HepG2 (cell line): ENCODE results near the gene NDOR1. TPM values are rescaled to one million over a fixed set of nuclear protein-coding genes. Genes with fewer than 3 reads are reported as not detected.

Experiments
- ATF7 ChIP-seq, 2 experiments: fragments of 450-650 bp in 1 of 2; sonication (generic) in 1 of 2; formaldehyde crosslinking in 1 of 2; IDR thresholded peaks; 2 replicates each; pipeline versions ENCODE4 v1.4.0 to v1.6.1; 2016 to 2020; ENCODE audit warnings: antibody characterized with exemption in 1 of 2, mild to moderate bottlenecking in 1 of 2, missing genetic modification reagents in 1 of 2
- EED ChIP-seq: sonication (generic); formaldehyde crosslinking; IDR thresholded peaks from 2 replicates; pipeline ENCODE4 v1.5.0; 2020; ENCODE audit warnings: mild to moderate bottlenecking, missing genetic modification reagents
- JARID2 ChIP-seq: sonication (generic); formaldehyde crosslinking; IDR thresholded peaks from 2 replicates; pipeline ENCODE4 v1.8.1; 2023; ENCODE audit warnings: missing genetic modification reagents, inconsistent platforms; ENCODE audit not compliant: insufficient replicate concordance
- MTERF4 ChIP-seq: sonication (generic); formaldehyde crosslinking; IDR thresholded peaks from 2 replicates; pipeline ENCODE4 v1.8.0; 2023; ENCODE audit warnings: mild to moderate bottlenecking, missing genetic modification reagents
- PHF5A ChIP-seq: IDR thresholded peaks from one replicate; pipeline ENCODE4 v1.6.1; 2018; ENCODE audit warnings: low read depth, missing genetic modification reagents; ENCODE audit not compliant: unreplicated experiment
- SPEN ChIP-seq: sonication (generic); formaldehyde crosslinking; IDR thresholded peaks from 2 replicates; pipeline ENCODE4 v1.5.1; 2020; ENCODE audit warnings: low read depth, mild to moderate bottlenecking, missing genetic modification reagents
- TARDBP ChIP-seq: sonication (generic); formaldehyde crosslinking; IDR thresholded peaks from 2 replicates; pipeline ENCODE4 v1.8.0; 2022; ENCODE audit warnings: mild to moderate bottlenecking, missing genetic modification reagents
- WIZ ChIP-seq: sonication (generic); formaldehyde crosslinking; IDR thresholded peaks from 2 replicates; pipeline ENCODE4 v1.5.1; 2020; ENCODE audit warnings: mild to moderate bottlenecking, missing genetic modification reagents
- ZBTB33 ChIP-seq: sonication (generic); formaldehyde crosslinking; IDR thresholded peaks from 2 replicates; pipeline ENCODE4 v1.4.0; 2020; ENCODE audit warnings: missing genetic modification reagents
- ZBTB37 ChIP-seq: sonication (generic); formaldehyde crosslinking; IDR thresholded peaks from 2 replicates; pipeline ENCODE4 v1.4.0; 2020; ENCODE audit warnings: mild to moderate bottlenecking, missing genetic modification reagents
- ZBTB7B ChIP-seq: sonication (generic); formaldehyde crosslinking; IDR thresholded peaks from 2 replicates; pipeline ENCODE4 v1.4.0; 2020; ENCODE audit warnings: missing genetic modification reagents
- ZFP36L1 ChIP-seq: sonication (generic); formaldehyde crosslinking; IDR thresholded peaks from 2 replicates; pipeline ENCODE4 v1.8.0; 2022; ENCODE audit warnings: mild to moderate bottlenecking, missing genetic modification reagents, moderate library complexity
- ZMYM3 ChIP-seq: sonication (generic); formaldehyde crosslinking; IDR thresholded peaks from 2 replicates; pipeline ENCODE4 v1.5.1; 2020; ENCODE audit warnings: mild to moderate bottlenecking, missing genetic modification reagents
- ZNF552 ChIP-seq: sonication (generic); formaldehyde crosslinking; IDR thresholded peaks from 2 replicates; pipeline ENCODE4 v1.9.0; 2022; ENCODE audit warnings: missing genetic modification reagents, mild to moderate bottlenecking, borderline replicate concordance
- ZNF703 ChIP-seq: sonication (generic); formaldehyde crosslinking; IDR thresholded peaks from 2 replicates; pipeline ENCODE4 v1.5.1; 2020; ENCODE audit warnings: missing genetic modification reagents, mild to moderate bottlenecking, moderate library complexity, borderline replicate concordance
- ZNF75D ChIP-seq: sonication (generic); formaldehyde crosslinking; IDR thresholded peaks from 2 replicates; pipeline ENCODE4 v1.8.1; 2023; ENCODE audit warnings: missing genetic modification reagents, mild to moderate bottlenecking, borderline replicate concordance
- polyA plus RNA-seq, 8 experiments: library from polyadenylated mRNA; depleted of rRNA in 3 of 8; stranded (reverse) in 7 of 8; unstranded in 1 of 8; fragments of >200 nt; fragmentation: Illumina TruSeq in 4 of 8; extraction: Trizol in 4 of 8; gene quantifications; 2 replicates each; pipeline versions ENCODE4 v1.2.1 to v1.2.3, GENCODE V29; 2011 to 2016; ENCODE audit warnings: low read depth in 4 of 8, missing spikeins in 1 of 8, mixed read lengths in 1 of 8; ENCODE audit not compliant: insufficient read depth in 1 of 8
- total RNA-seq, 5 experiments: library from RNA; depleted of rRNA; stranded (reverse); fragments of >200 nt; fragmentation: Illumina TruSeq; extraction: Trizol; gene quantifications; 2 replicates each; pipeline ENCODE4 v1.2.3, GENCODE V29; 2016; ENCODE audit warnings: low read depth in 1 of 5
- TF ChIP-seq, protein P1 (sequence below): sonication (generic); formaldehyde crosslinking; IDR thresholded peaks from 2 replicates; pipeline ENCODE4 v1.4.0; 2020; ENCODE audit warnings: missing genetic modification reagents
- TF ChIP-seq, protein P2 (sequence below): IDR thresholded peaks from 2 replicates; pipeline ENCODE4 v1.6.1; 2016; ENCODE audit warnings: missing compliant biosample characterization, missing genetic modification reagents, borderline replicate concordance

The NDOR1 gene
- total and polyA plus RNA-seq, 2 of the 13 experiments (the other 11 are each of a cell fraction or from before 2014, with no cell fraction given), result 3.6 to 8.7 TPM

DNA sequence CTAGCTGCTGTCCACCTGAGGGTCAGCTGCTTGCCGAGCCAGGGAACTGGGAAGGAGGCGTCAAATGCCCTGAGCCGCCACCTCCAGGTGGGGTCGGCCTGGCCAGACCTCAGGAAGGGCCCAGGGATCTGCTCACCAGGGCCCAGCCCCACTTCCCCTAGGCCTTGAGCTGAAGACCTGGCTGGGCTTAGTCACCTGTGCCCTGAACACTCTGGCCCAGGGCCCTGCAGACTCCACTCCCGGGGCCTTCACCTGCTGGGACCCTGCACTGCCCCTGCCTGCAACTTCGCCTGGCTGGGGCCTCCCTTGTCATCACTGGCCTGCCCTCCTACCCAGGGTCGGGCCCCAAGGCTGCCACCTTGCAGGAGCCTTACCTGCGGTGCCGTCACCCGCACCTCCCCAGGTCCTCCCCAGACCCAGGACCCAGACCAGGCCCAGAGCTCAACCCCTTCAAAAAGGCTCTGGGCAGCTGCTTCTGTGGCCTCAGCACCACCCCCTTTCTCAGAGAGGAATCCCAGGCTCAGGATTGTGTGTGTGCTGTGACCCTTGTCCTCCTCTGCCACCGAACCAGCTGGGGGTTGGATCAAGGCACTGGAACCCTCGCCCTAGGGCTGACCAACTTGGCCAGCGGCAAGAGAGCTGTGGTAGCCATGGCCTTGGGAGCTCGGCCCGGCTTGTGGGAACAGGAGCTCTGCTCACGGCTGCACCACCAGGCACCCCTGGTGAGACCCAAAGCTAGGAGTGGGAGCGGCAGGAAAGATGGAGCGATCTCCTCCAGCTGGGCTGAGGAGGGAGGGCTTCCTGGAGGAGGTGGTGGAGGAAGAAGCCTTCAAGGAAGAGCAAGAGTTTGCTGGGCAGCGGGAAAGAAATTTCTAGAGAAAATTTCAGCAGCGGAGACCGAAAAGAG lies 48.5 kb downstream of the NDOR1 start (continued):
- 0 out of 2 replicates have a peak, but pooled peaks have one; percentile 34 for TF ChIP-seq ZBTB37 (CRISPR knock-in tag)
- no peak for TF ChIP-seq PHF5A (CRISPR knock-in tag)
- TF ChIP-seq ZMYM3, result peak; percentile 68
- no peak for TF ChIP-seq ATF7 (IDR thresholded peaks at IDR 0.05)
- no peak for TF ChIP-seq ATF7 (CRISPR knock-in tag; IDR thresholded peaks at IDR 0.05)
- TF ChIP-seq ZBTB33 (CRISPR knock-in tag), result peak; percentile 44; the same call in 1 of the 2 replicates
- TF ChIP-seq ZFP36L1 (CRISPR knock-in tag), result no peak
- 0 out of 2 replicates have a peak, but pooled peaks have one; percentile 32 for TF ChIP-seq ZBTB7B (CRISPR knock-in tag)
- TF ChIP-seq TARDBP (CRISPR knock-in tag), result peak; percentile 35; the same call in 1 of the 2 replicates
- TF ChIP-seq, protein P1, sequence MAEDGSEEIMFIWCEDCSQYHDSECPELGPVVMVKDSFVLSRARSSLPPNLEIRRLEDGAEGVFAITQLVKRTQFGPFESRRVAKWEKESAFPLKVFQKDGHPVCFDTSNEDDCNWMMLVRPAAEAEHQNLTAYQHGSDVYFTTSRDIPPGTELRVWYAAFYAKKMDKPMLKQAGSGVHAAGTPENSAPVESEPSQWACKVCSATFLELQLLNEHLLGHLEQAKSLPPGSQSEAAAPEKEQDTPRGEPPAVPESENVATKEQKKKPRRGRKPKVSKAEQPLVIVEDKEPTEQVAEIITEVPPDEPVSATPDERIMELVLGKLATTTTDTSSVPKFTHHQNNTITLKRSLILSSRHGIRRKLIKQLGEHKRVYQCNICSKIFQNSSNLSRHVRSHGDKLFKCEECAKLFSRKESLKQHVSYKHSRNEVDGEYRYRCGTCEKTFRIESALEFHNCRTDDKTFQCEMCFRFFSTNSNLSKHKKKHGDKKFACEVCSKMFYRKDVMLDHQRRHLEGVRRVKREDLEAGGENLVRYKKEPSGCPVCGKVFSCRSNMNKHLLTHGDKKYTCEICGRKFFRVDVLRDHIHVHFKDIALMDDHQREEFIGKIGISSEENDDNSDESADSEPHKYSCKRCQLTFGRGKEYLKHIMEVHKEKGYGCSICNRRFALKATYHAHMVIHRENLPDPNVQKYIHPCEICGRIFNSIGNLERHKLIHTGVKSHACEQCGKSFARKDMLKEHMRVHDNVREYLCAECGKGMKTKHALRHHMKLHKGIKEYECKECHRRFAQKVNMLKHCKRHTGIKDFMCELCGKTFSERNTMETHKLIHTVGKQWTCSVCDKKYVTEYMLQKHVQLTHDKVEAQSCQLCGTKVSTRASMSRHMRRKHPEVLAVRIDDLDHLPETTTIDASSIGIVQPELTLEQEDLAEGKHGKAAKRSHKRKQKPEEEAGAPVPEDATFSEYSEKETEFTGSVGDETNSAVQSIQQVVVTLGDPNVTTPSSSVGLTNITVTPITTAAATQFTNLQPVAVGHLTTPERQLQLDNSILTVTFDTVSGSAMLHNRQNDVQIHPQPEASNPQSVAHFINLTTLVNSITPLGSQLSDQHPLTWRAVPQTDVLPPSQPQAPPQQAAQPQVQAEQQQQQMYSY, result peak; percentile 42; the same call in 1 of the 2 replicates
- TF ChIP-seq WIZ, result no peak
- TF ChIP-seq JARID2 (CRISPR knock-in tag), result no peak
- no peak for TF ChIP-seq EED (CRISPR knock-in tag)
- peak; percentile 8; the same call in 1 of the 2 replicates for TF ChIP-seq SPEN
- no peak for TF ChIP-seq ZNF552 (CRISPR knock-in tag)
- peak; percentile 72; the same call in 1 of the 2 replicates for TF ChIP-seq MTERF4 (CRISPR knock-in tag)
- no peak for TF ChIP-seq ZNF703 (CRISPR knock-in tag)
- TF ChIP-seq ZNF75D (CRISPR knock-in tag), result no peak
- TF ChIP-seq, protein P2, sequence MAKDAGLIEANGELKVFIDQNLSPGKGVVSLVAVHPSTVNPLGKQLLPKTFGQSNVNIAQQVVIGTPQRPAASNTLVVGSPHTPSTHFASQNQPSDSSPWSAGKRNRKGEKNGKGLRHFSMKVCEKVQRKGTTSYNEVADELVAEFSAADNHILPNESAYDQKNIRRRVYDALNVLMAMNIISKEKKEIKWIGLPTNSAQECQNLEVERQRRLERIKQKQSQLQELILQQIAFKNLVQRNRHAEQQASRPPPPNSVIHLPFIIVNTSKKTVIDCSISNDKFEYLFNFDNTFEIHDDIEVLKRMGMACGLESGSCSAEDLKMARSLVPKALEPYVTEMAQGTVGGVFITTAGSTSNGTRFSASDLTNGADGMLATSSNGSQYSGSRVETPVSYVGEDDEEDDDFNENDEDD, result peak; percentile 30; the same call in 1 of the 2 replicates
